ENCODE results near the gene IL32. TPM values are rescaled to one million over a fixed set of nuclear protein-coding genes. Genes with fewer than 3 reads are reported as not detected.
A peak's percentile ranks its signal among the peaks of the same experiment; 100 is the strongest.

The IL32 gene
- total RNA-seq, 1 experiment from 2014 or later = 4.7 TPM

DNA sequence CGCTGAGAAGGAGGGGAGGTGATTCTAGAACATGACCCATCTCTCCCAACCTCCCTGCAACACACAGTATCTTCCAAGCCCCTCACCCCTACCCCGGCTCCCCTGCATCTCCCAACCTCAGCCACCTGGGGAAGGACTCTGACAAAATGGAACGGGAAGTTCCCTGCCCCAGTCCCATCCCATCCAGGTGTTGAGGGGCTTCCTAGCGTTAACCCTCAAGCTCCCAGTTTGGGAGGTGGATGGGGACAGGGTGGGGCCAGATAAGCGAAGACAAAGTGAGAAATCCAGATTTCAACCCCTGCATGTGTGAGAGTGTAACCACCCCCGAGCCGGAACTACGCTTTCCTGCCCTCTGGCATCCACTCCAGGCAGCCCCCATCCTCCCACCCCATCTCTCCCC, 31.8 kb downstream of the IL32 start (continued):
- TF ChIP-seq, protein P1, sequence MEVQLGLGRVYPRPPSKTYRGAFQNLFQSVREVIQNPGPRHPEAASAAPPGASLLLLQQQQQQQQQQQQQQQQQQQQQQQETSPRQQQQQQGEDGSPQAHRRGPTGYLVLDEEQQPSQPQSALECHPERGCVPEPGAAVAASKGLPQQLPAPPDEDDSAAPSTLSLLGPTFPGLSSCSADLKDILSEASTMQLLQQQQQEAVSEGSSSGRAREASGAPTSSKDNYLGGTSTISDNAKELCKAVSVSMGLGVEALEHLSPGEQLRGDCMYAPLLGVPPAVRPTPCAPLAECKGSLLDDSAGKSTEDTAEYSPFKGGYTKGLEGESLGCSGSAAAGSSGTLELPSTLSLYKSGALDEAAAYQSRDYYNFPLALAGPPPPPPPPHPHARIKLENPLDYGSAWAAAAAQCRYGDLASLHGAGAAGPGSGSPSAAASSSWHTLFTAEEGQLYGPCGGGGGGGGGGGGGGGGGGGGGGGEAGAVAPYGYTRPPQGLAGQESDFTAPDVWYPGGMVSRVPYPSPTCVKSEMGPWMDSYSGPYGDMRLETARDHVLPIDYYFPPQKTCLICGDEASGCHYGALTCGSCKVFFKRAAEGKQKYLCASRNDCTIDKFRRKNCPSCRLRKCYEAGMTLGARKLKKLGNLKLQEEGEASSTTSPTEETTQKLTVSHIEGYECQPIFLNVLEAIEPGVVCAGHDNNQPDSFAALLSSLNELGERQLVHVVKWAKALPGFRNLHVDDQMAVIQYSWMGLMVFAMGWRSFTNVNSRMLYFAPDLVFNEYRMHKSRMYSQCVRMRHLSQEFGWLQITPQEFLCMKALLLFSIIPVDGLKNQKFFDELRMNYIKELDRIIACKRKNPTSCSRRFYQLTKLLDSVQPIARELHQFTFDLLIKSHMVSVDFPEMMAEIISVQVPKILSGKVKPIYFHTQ (CRISPR knock-in tag; IDR thresholded peaks at IDR 0.05) = no peak
- TF ChIP-seq SP1 (CRISPR knock-in tag; conservative IDR thresholded peaks at IDR 0.05) (0 out of 2 replicates have a peak, but pooled peaks have one; percentile 25), FOXK1 (CRISPR knock-in tag; IDR thresholded peaks at IDR 0.05) (no peak), GABPB1 (CRISPR knock-in tag; IDR thresholded peaks at IDR 0.05) (no peak), OVOL2 (CRISPR knock-in tag; IDR thresholded peaks at IDR 0.05; ENCODE audit: borderline replicate concordance) (no peak), ZNF138 (CRISPR knock-in tag; conservative IDR thresholded peaks at IDR 0.05) (no peak), ATF1 (CRISPR knock-in tag; IDR thresholded peaks at IDR 0.05) (no peak), NFE2L1 (CRISPR knock-in tag; IDR thresholded peaks at IDR 0.05) (peak; percentile 46; the same call in 1 of the 2 replicates)
- TF ChIP-seq, protein P2, sequence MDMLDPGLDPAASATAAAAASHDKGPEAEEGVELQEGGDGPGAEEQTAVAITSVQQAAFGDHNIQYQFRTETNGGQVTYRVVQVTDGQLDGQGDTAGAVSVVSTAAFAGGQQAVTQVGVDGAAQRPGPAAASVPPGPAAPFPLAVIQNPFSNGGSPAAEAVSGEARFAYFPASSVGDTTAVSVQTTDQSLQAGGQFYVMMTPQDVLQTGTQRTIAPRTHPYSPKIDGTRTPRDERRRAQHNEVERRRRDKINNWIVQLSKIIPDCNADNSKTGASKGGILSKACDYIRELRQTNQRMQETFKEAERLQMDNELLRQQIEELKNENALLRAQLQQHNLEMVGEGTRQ (CRISPR knock-in tag; IDR thresholded peaks at IDR 0.05) = no peak
- TF ChIP-seq, protein P3, sequence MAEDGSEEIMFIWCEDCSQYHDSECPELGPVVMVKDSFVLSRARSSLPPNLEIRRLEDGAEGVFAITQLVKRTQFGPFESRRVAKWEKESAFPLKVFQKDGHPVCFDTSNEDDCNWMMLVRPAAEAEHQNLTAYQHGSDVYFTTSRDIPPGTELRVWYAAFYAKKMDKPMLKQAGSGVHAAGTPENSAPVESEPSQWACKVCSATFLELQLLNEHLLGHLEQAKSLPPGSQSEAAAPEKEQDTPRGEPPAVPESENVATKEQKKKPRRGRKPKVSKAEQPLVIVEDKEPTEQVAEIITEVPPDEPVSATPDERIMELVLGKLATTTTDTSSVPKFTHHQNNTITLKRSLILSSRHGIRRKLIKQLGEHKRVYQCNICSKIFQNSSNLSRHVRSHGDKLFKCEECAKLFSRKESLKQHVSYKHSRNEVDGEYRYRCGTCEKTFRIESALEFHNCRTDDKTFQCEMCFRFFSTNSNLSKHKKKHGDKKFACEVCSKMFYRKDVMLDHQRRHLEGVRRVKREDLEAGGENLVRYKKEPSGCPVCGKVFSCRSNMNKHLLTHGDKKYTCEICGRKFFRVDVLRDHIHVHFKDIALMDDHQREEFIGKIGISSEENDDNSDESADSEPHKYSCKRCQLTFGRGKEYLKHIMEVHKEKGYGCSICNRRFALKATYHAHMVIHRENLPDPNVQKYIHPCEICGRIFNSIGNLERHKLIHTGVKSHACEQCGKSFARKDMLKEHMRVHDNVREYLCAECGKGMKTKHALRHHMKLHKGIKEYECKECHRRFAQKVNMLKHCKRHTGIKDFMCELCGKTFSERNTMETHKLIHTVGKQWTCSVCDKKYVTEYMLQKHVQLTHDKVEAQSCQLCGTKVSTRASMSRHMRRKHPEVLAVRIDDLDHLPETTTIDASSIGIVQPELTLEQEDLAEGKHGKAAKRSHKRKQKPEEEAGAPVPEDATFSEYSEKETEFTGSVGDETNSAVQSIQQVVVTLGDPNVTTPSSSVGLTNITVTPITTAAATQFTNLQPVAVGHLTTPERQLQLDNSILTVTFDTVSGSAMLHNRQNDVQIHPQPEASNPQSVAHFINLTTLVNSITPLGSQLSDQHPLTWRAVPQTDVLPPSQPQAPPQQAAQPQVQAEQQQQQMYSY (CRISPR knock-in tag; IDR thresholded peaks at IDR 0.05) = peak; percentile 63

DNA sequence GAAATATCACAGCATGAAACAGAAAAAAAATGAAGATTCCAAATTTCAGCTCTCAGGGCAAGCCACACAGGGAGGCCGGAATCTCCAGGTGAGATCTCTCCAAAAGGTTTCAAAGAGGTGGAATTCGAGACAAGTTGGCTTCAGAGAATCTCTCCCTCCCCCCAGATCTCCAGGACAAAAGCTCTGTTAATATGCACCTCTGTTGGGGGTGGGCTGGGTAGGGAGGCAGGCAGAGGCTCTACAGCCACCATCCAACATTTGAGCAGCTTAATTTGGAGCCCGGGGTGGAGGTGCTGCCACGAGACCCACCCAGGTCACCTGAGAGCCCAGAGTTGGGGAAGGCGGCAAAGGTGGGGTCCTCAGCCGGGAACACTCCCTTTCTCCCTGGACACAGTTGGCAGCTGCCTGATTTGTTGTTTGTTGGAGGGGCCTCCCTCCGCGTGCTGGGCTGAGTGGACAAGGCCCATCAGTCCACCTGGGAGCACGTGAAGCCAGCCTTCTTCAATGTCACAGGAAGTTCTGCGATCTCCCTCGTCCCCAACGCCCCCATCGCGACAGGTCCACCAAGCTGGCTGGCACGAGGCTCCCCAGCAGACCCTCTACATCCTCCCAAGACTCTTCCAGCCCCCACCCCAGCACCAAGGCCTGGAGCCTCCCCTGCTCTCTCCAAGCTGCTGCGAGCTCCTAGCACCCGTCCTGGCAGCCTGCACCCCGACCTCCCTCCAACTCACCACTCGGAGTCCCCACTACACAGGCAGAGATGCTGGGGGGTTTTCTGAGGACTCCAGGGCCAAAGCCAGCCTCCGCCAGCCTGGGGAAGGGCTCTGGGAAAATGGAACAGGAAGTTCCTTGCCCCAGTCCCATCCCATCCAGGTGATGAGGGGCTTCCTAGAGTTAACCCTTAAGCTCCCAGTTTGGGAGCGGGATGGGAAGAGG, 33.3 kb downstream of the IL32 start, which contains the start of gene ZSCAN10:
Gene ZSCAN10, minus strand, starts transcription at position 836 of the 936 bp plus-strand sequence. CDS start 6,357 bp downstream, outside the sequence.
- DNase-seq (ENCODE audit: low spot score) (peak; percentile 75), ATAC-seq (peak; percentile 33)
- Mint-ChIP-seq H3K4me3 (peak within 1 kb of the TSS; percentile 93), H3K36me3 (peaks cover 19% of the 10 kb centered on the region), H3K27ac (peak within 1 kb of the TSS; percentile 99), H3K27me3 (ENCODE audit: low read depth) (no peaks in the 10 kb centered on the region), H3K9me3 (no peaks in the 10 kb centered on the region), H3K4me1 (peaks cover 65% of the 10 kb centered on the region)
- CTCF ChIA-PET = interaction anchor here (0.6 to 8.5 kb wide), 29 partner anchors 9 to 950 kb away, joined by 3 to 68 read pairs (median 4); partner anchors contain the start of genes CLDN6, KREMEN2, RAB26 and THOC6
- POLR2A ChIA-PET = interaction anchor here (0.6 to 3.4 kb wide), 34 partner anchors 8 to 1155 kb away, joined by 3 to 29 read pairs (median 5); partner anchors contain the start of genes CLDN9, CREBBP, HCFC1R1 and THOC6
- TF ChIP-seq JUN (CRISPR knock-in tag; IDR thresholded peaks at IDR 0.05) (peak; percentile 61), SP1 (CRISPR knock-in tag; conservative IDR thresholded peaks at IDR 0.05) (peak; percentile 73), ESRRA (CRISPR knock-in tag; IDR thresholded peaks at IDR 0.05; ENCODE audit: borderline replicate concordance) (peak; percentile 72; the same call in 1 of the 2 replicates), ZNF423 (CRISPR knock-in tag; IDR thresholded peaks at IDR 0.05) (peak; percentile 46; the same call in 1 of the 2 replicates)
- TF ChIP-seq, protein P1 (CRISPR knock-in tag; IDR thresholded peaks at IDR 0.05) = peak; percentile 76; the same call in 1 of the 2 replicates
- TF ChIP-seq, protein P4, sequence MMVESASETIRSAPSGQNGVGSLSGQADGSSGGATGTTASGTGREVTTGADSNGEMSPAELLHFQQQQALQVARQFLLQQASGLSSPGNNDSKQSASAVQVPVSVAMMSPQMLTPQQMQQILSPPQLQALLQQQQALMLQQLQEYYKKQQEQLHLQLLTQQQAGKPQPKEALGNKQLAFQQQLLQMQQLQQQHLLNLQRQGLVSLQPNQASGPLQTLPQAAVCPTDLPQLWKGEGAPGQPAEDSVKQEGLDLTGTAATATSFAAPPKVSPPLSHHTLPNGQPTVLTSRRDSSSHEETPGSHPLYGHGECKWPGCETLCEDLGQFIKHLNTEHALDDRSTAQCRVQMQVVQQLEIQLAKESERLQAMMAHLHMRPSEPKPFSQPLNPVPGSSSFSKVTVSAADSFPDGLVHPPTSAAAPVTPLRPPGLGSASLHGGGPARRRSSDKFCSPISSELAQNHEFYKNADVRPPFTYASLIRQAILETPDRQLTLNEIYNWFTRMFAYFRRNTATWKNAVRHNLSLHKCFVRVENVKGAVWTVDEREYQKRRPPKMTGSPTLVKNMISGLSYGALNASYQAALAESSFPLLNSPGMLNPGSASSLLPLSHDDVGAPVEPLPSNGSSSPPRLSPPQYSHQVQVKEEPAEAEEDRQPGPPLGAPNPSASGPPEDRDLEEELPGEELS (CRISPR knock-in tag; IDR thresholded peaks at IDR 0.05) = peak; percentile 59; the same call in 1 of the 2 replicates
- TF ChIP-seq, protein P2 (CRISPR knock-in tag; IDR thresholded peaks at IDR 0.05) = 0 out of 2 replicates have a peak, but pooled peaks have one; percentile 29
- TF ChIP-seq, protein P5, sequence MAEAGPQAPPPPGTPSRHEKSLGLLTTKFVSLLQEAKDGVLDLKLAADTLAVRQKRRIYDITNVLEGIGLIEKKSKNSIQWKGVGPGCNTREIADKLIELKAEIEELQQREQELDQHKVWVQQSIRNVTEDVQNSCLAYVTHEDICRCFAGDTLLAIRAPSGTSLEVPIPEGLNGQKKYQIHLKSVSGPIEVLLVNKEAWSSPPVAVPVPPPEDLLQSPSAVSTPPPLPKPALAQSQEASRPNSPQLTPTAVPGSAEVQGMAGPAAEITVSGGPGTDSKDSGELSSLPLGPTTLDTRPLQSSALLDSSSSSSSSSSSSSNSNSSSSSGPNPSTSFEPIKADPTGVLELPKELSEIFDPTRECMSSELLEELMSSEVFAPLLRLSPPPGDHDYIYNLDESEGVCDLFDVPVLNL (CRISPR knock-in tag; IDR thresholded peaks at IDR 0.05; ENCODE audit: borderline replicate concordance, low read depth) = no peak
- TF ChIP-seq, protein P6, sequence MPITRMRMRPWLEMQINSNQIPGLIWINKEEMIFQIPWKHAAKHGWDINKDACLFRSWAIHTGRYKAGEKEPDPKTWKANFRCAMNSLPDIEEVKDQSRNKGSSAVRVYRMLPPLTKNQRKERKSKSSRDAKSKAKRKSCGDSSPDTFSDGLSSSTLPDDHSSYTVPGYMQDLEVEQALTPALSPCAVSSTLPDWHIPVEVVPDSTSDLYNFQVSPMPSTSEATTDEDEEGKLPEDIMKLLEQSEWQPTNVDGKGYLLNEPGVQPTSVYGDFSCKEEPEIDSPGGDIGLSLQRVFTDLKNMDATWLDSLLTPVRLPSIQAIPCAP (CRISPR knock-in tag; IDR thresholded peaks at IDR 0.05) = peak; percentile 64; the same call in 1 of the 2 replicates

All from WTC11 (cell line).